IMR-90 (cell line): ENCODE measurements around the gene CSNK1D. TPM values are rescaled to one million over a fixed set of nuclear protein-coding genes. Genes with fewer than 3 reads are reported as not detected.

Experiments used
- ATAC-seq: fragments of 200-7000 bp; cut with Tn5 transposase; 2 replicates; pipeline ENCODE4 v1.9.1; 2020; ENCODE audit warnings: low read depth, mild to moderate bottlenecking, moderate library complexity
- BruUV-seq: library from RNA; stranded (reverse); fragments of 400-500 nt; replicated peaks from 2 replicates; lab custom pipeline; 2021; lab: Mats Ljungman, UMichigan
- CTCF ChIA-PET: fragments of 300-600 bp; formaldehyde crosslinking; extraction: SDS; loops from one replicate; lab custom pipeline; 2021; ENCODE audit warnings: antibody characterized with exemption; lab: Yijun Ruan, JAX
- POLR2A ChIA-PET: fragments of 300-600 bp; sonication (Branson Sonifier 250); formaldehyde crosslinking; loops from one replicate; lab custom pipeline; 2022; ENCODE audit warnings: antibody characterized with exemption; ENCODE audit not compliant: unreplicated experiment; lab: Charles Lee
- DNase-seq: peaks from one replicate; pipeline ENCODE4 v3.0.0; 2013
- H2AFZ ChIP-seq: replicated peaks from 2 replicates; pipeline ENCODE3; 2013; ENCODE audit warnings: low read length, mild to moderate bottlenecking; ENCODE audit not compliant: poor library complexity
- H2AK5ac ChIP-seq: 2 replicates; pipeline ENCODE4 v1.6.1; 2013; ENCODE audit warnings: low read depth, low read length, inconsistent platforms
- H2AK9ac ChIP-seq: replicated peaks from 2 replicates; pipeline ENCODE3; 2013; ENCODE audit warnings: mild to moderate bottlenecking, low read depth, low read length, moderate library complexity; ENCODE audit not compliant: poor library complexity
- H2BK120ac ChIP-seq: 2 replicates; pipeline ENCODE4 v1.6.1; 2013; ENCODE audit warnings: low read depth, low read length, inconsistent platforms
- H2BK15ac ChIP-seq: 3 replicates; pipeline ENCODE4 v1.6.1; 2013; ENCODE audit warnings: low read depth, low read length, inconsistent platforms
- H2BK20ac ChIP-seq: 2 replicates; pipeline ENCODE4 v1.6.1; 2013; ENCODE audit warnings: low read depth, mild to moderate bottlenecking, inconsistent platforms, low read length, moderate library complexity
- H2BK5ac ChIP-seq: 2 replicates; pipeline ENCODE4 v1.6.1; 2013; ENCODE audit warnings: mild to moderate bottlenecking, low read depth, low read length, inconsistent platforms; ENCODE audit not compliant: poor library complexity, severe bottlenecking
- H3K14ac ChIP-seq: replicated peaks from 2 replicates; pipeline ENCODE4 v1.6.1; 2013; ENCODE audit warnings: low read depth, low read length, inconsistent platforms
- H3K18ac ChIP-seq: 2 replicates; pipeline ENCODE4 v1.6.1; 2013; ENCODE audit warnings: low read depth, low read length, control low read depth
- H3K23ac ChIP-seq: 2 replicates; pipeline ENCODE4 v1.6.1; 2013; ENCODE audit warnings: low read depth, low read length, inconsistent platforms
- H3K27ac ChIP-seq: 2 replicates; pipeline ENCODE4 v1.5.1; 2013; ENCODE audit warnings: mild to moderate bottlenecking, control low read depth, low read length; ENCODE audit not compliant: insufficient read depth
- H3K27me3 ChIP-seq: 2 replicates; pipeline ENCODE4 v1.6.1; 2013; ENCODE audit warnings: low read length; ENCODE audit not compliant: control insufficient read depth, insufficient read depth
- H3K36me3 ChIP-seq: 2 replicates; pipeline ENCODE4 v1.6.1; 2013; ENCODE audit warnings: low read length, mixed read lengths; ENCODE audit not compliant: control insufficient read depth, insufficient read depth
- H3K4ac ChIP-seq: 2 replicates; pipeline ENCODE4 v1.6.1; 2013; ENCODE audit warnings: low read depth, low read length, inconsistent platforms
- H3K4me1 ChIP-seq: 2 replicates; pipeline ENCODE4 v1.6.1; 2013; ENCODE audit warnings: low read length, mixed read lengths; ENCODE audit not compliant: control insufficient read depth, insufficient read depth
- H3K4me2 ChIP-seq: 2 replicates; pipeline ENCODE4 v1.6.1; 2013; ENCODE audit warnings: low read depth, mild to moderate bottlenecking, control low read depth, low read length, moderate library complexity
- H3K4me3 ChIP-seq: 2 replicates; pipeline ENCODE4 v1.5.1; 2013; ENCODE audit warnings: low read depth, mild to moderate bottlenecking, control low read depth, low read length, moderate library complexity; ENCODE audit not compliant: insufficient read depth
- H3K56ac ChIP-seq: 2 replicates; pipeline ENCODE4 v1.6.1; 2013; ENCODE audit warnings: low read length, inconsistent platforms; ENCODE audit not compliant: insufficient read depth; ENCODE audit errors: extremely low read depth
- H3K79me1 ChIP-seq, 2 experiments: 2 replicates each; pipeline ENCODE4 v1.6.1; 2013; ENCODE audit warnings: low read length in 2 of 2, inconsistent platforms in 1 of 2, low read depth in 1 of 2
- H3K9ac ChIP-seq: 2 replicates; pipeline ENCODE4 v1.6.1; 2013; ENCODE audit warnings: low read depth, low read length, control low read depth
- H3K9me1 ChIP-seq: 2 replicates; pipeline ENCODE4 v1.6.1; 2013; ENCODE audit warnings: low read length, inconsistent platforms; ENCODE audit not compliant: insufficient read depth
- H3K9me3 ChIP-seq: 2 replicates; pipeline ENCODE4 v1.6.1; 2013; ENCODE audit warnings: low read length; ENCODE audit not compliant: control insufficient read depth, insufficient read depth
- H4K20me1 ChIP-seq: 2 replicates; pipeline ENCODE4 v1.6.1; 2013; ENCODE audit warnings: low read length, inconsistent platforms; ENCODE audit not compliant: insufficient read depth
- H4K5ac ChIP-seq: 2 replicates; pipeline ENCODE4 v1.6.1; 2013; ENCODE audit warnings: mild to moderate bottlenecking, low read depth, low read length, control low read depth
- H4K8ac ChIP-seq, 2 experiments: 2 replicates each; pipeline ENCODE4 v1.6.1; 2013; ENCODE audit warnings: low read depth in 2 of 2, low read length in 2 of 2, control low read depth in 1 of 2, inconsistent platforms in 1 of 2
- H4K91ac ChIP-seq: 2 replicates; pipeline ENCODE4 v1.6.1; 2013; ENCODE audit warnings: low read depth, low read length, inconsistent platforms; ENCODE audit not compliant: insufficient read depth
- BHLHE40 ChIP-seq: fragments of 150-350 bp; IDR thresholded peaks from 2 replicates; pipeline ENCODE4 v1.6.1; 2016; ENCODE audit warnings: mild to moderate bottlenecking, low read depth, low read length
- CEBPB ChIP-seq: IDR thresholded peaks from 2 replicates; pipeline ENCODE4 v1.6.1; 2012; ENCODE audit warnings: low read depth, low read length, improper control_type of control experiment
- CHD1 ChIP-seq: IDR thresholded peaks from 2 replicates; pipeline ENCODE4 v1.6.1; 2012; ENCODE audit warnings: low read depth, low read length, improper control_type of control experiment
- CTCF ChIP-seq: conservative IDR thresholded peaks from 2 replicates; pipeline ENCODE4 v1.5.1; 2012; ENCODE audit warnings: mild to moderate bottlenecking, low read depth, low read length, improper control_type of control experiment
- ELK1 ChIP-seq: fragments of 150-350 bp; IDR thresholded peaks from 2 replicates; pipeline ENCODE4 v1.6.1; 2016; ENCODE audit warnings: low read depth, mild to moderate bottlenecking, low read length, moderate library complexity, borderline replicate concordance
- FOS ChIP-seq: fragments of 150-350 bp; IDR thresholded peaks from 2 replicates; pipeline ENCODE4 v1.6.1; 2016; ENCODE audit warnings: low read depth, low read length
- MAFK ChIP-seq: IDR thresholded peaks from 2 replicates; pipeline ENCODE4 v1.6.1; 2012; ENCODE audit warnings: low read depth, low read length, improper control_type of control experiment
- MAZ ChIP-seq: IDR thresholded peaks from 2 replicates; pipeline ENCODE4 v1.6.1; 2012; ENCODE audit warnings: low read depth, mild to moderate bottlenecking, low read length, improper control_type of control experiment, moderate library complexity, borderline replicate concordance
- POLR2A ChIP-seq: IDR thresholded peaks from 2 replicates; pipeline ENCODE4 v1.6.1; 2012; ENCODE audit warnings: mild to moderate bottlenecking, low read depth, low read length
- RAD21 ChIP-seq: IDR thresholded peaks from 2 replicates; pipeline ENCODE4 v1.6.1; 2012; ENCODE audit warnings: low read length, improper control_type of control experiment
- RCOR1 ChIP-seq: IDR thresholded peaks from 2 replicates; pipeline ENCODE4 v1.6.1; 2012; ENCODE audit warnings: mild to moderate bottlenecking, low read length, improper control_type of control experiment; ENCODE audit not compliant: insufficient replicate concordance
- RFX5 ChIP-seq: IDR thresholded peaks from 2 replicates; pipeline ENCODE4 v1.8.0; 2012; ENCODE audit warnings: low read depth, mild to moderate bottlenecking, low read length, moderate library complexity
- SMC3 ChIP-seq: fragments of 150-350 bp; IDR thresholded peaks from 2 replicates; pipeline ENCODE4 v1.6.1; 2016; ENCODE audit warnings: low read depth, mild to moderate bottlenecking, antibody characterized with exemption, low read length, moderate library complexity
- USF2 ChIP-seq: fragments of 150-350 bp; IDR thresholded peaks from 2 replicates; pipeline ENCODE4 v1.6.1; 2017; ENCODE audit warnings: mild to moderate bottlenecking, antibody characterized with exemption, low read length, low read depth
- WGBS, 2 experiments: methylation state at CpG; one replicate each; pipeline versions ENCODE4 v1.1.5 to v1.1.7; 2013; ENCODE audit warnings: missing lambda C conversion rate in 2 of 2; ENCODE audit not compliant: insufficient read length in 1 of 2; ENCODE audit errors: extremely low coverage in 2 of 2; 5-methylcytosine and 5-hydroxymethylcytosine counted together
- dilution Hi-C: fragments of 300-500 bp; cut with HindIII; formaldehyde crosslinking; loops from one replicate; pipeline ENCODE4 v1.14.3; 2018; ENCODE audit warnings: low sequenced_read_pairs; ENCODE audit not compliant: unreplicated experiment
- in situ Hi-C: fragments of 300-500 bp; cut with MboI; formaldehyde crosslinking; loops from 3 replicates; pipeline ENCODE4 v1.14.3; 2019; ENCODE audit warnings: low sequenced_read_pairs, inconsistent platforms, mixed read lengths
- intact Hi-C: fragments of 100-400 bp; cut with micrococcal nuclease; formaldehyde crosslinking; loops from 2 replicates; pipeline ENCODE4 v1.10.0; 2022
- polyA plus RNA-seq, 3 experiments: library from polyadenylated mRNA; depleted of rRNA; stranded (reverse); fragments of >200 nt; gene quantifications; 2 replicates each; pipeline ENCODE4 v1.2.3, GENCODE V29; 2012; ENCODE audit warnings: low replicate concordance in 1 of 3
- total RNA-seq: library from RNA; depleted of rRNA; stranded (reverse); fragments of >200 nt; gene quantifications from 2 replicates; pipeline ENCODE4 v1.2.3, GENCODE V29; 2012

The CSNK1D gene
- total and polyA plus RNA-seq, 2 of the 4 experiments (the other 2 are of a cell fraction): 47.1 to 186 TPM

GRCh38 chr17:82244413-82245133 lies 28.9 kb downstream of the CSNK1D start:
- ChIA-PET POLR2A (interaction anchor here (0.5 kb wide), 1 partner anchor 11 kb away, joined by 3 read pairs; no protein-coding TSS in a partner anchor), CTCF (no interaction called here)
- DNase-seq: no peak
- Histone ChIP-seq H2AFZ (peak overlapping the region; percentile 29), H4K91ac (no peak overlapping the region), H2BK15ac (no peak overlapping the region), H2AK9ac (no peak overlapping the region), H3K79me1 (peaks cover 10 to 92% of the 10 kb centered on the region in 2 experiments; a peak in 3 of 4 replicates), H3K36me3 (peaks cover 77% of the 10 kb centered on the region), H3K18ac (no peak overlapping the region), H3K4me2 (no peak overlapping the region), H2BK120ac (no peak overlapping the region), H2AK5ac (no peak overlapping the region), H2BK20ac (no peak overlapping the region), H3K4ac (no peak overlapping the region; the same call in 1 of the 2 replicates), H3K56ac (no peak overlapping the region), H4K20me1 (peaks cover 100% of the 10 kb centered on the region), H3K27me3 (no peaks in the 10 kb centered on the region), H3K9ac (no peak overlapping the region), H3K23ac (no peak overlapping the region), H3K4me3 (no peak overlapping the region), H2BK5ac (no peak overlapping the region), H3K9me3 (no peaks in the 10 kb centered on the region), H4K5ac (no peak overlapping the region), H4K8ac (no peak overlapping the region), H3K27ac (no peak overlapping the region), H3K14ac (no peak overlapping the region), H3K4me1 (peaks cover 32% of the 10 kb centered on the region), H3K9me1 (peaks cover 5% of the 10 kb centered on the region; the same call in 1 of the 2 replicates)
- dilution Hi-C loops: no loop called here
- ATAC-seq: no peak
- BruUV-seq: no TSS peak
- TF ChIP-seq MAFK: no peak
- peak; percentile 42; the same call in 1 of the 2 replicates for TF ChIP-seq POLR2A
- no peak for TF ChIP-seq BHLHE40
- TF ChIP-seq CTCF: peak; percentile 56
- no peak for TF ChIP-seq RFX5
- 0 out of 2 replicates have a peak, but pooled peaks have one; percentile 0 for TF ChIP-seq USF2
- TF ChIP-seq CEBPB: no peak
- TF ChIP-seq SMC3: peak; percentile 42
- no peak for TF ChIP-seq ELK1
- TF ChIP-seq RAD21: peak; percentile 56
- no peak for TF ChIP-seq CHD1
- no peak for TF ChIP-seq FOS
- TF ChIP-seq MAZ: no peak
- no peak for TF ChIP-seq RCOR1
- in situ Hi-C loops: no loop called here
- WGBS, 2 experiments: 86% methylated on average over 13 of the region's 39 CpGs; no CpG with 5 or more reads in 1 of the 2 experiments
- intact Hi-C loops: loop anchor here (5.0 kb wide), 3 partner anchors 37 to 168 kb away; no protein-coding TSS in a partner anchor
